Esophagus muscularis mucosa (tissue), 4 donors: ENCODE data around the gene MTHFD2L. TPM values are rescaled to one million over a fixed set of nuclear protein-coding genes. Genes with fewer than 3 reads are reported as not detected.

ENCODE experiments used
- DNase-seq: peaks from one replicate; pipeline ENCODE4 v3.0.0-alpha.2; 2017; ENCODE audit errors: extremely low spot score
- H3K27ac ChIP-seq, 4 donors: fragments of 200-600 bp; sonication (generic); replicated peaks in 1 of 4; 1 replicate in 3 of 4; 2 replicates in 1 of 4; pipeline ENCODE4 v1.5.1; 2016 to 2019; ENCODE audit warnings: mild to moderate bottlenecking in 1 of 4
- H3K27me3 ChIP-seq, 4 donors: fragments of 200-600 bp; sonication (generic); one replicate each; pipeline versions ENCODE4 v1.5.1 to v1.6.0; 2016 to 2019
- H3K36me3 ChIP-seq, 4 donors: fragments of 200-600 bp; sonication (generic); one replicate each; pipeline ENCODE4 v1.5.1; 2016 to 2019
- H3K4me1 ChIP-seq, 4 donors: fragments of 200-600 bp; sonication (generic); one replicate each; pipeline ENCODE4 v1.5.1; 2016 to 2019
- H3K4me3 ChIP-seq, 4 donors: fragments of 200-600 bp; sonication (generic); 1 replicate in 2 of 4; 2 replicates in 2 of 4; pipeline ENCODE4 v1.5.1; 2016 to 2019; ENCODE audit warnings: mild to moderate bottlenecking in 4 of 4, moderate library complexity in 1 of 4
- H3K9me3 ChIP-seq, 4 donors: fragments of 200-600 bp; sonication (generic); 1 replicate in 3 of 4; 2 replicates in 1 of 4; pipeline ENCODE4 v1.5.1; 2016 to 2019
- EP300 ChIP-seq: sonication (generic); formaldehyde crosslinking; IDR thresholded peaks from one replicate; pipeline ENCODE4 v1.6.1; 2017; ENCODE audit warnings: antibody characterized with exemption
- POLR2A ChIP-seq: fragments of 450-650 bp; IDR thresholded peaks from one replicate; pipeline ENCODE4 v1.6.1; 2017; ENCODE audit warnings: antibody characterized with exemption, moderate library complexity, mild to moderate bottlenecking, low read depth
- POLR2AphosphoS5 ChIP-seq, 2 donors: sonication (generic); formaldehyde crosslinking; IDR thresholded peaks; one replicate each; pipeline ENCODE4 v1.6.1; 2017; ENCODE audit warnings: antibody characterized with exemption in 2 of 2
- WGBS: methylation state at CpG from one replicate; pipeline ENCODE4 v1.1.5; 2018; 5-methylcytosine and 5-hydroxymethylcytosine counted together
- intact Hi-C: fragments of 100-400 bp; cut with DNase I; formaldehyde crosslinking; loops from one replicate; pipeline ENCODE4 v1.15.1; 2023
- total RNA-seq, 4 donors: library from RNA; depleted of rRNA; stranded (reverse); fragments of >200 nt; gene quantifications; one replicate each; pipeline versions ENCODE4 v1.1.0 to v1.2.1, GENCODE V29; 2016
- TF ChIP-seq, protein P1 (sequence below), 3 experiments: fragments of 200-600 bp in 2 of 3; fragments of 450-650 bp in 1 of 3; sonication (generic) in 2 of 3; IDR thresholded peaks; one replicate each; pipeline ENCODE4 v1.5.1; 2017 to 2019; ENCODE audit warnings: antibody characterized with exemption in 3 of 3, mild to moderate bottlenecking in 2 of 3, moderate library complexity in 1 of 3

Gene MTHFD2L
- total RNA-seq, 4 donors from 2014 or later: 10.2 to 23.7 (median 19.2) TPM

DNA sequence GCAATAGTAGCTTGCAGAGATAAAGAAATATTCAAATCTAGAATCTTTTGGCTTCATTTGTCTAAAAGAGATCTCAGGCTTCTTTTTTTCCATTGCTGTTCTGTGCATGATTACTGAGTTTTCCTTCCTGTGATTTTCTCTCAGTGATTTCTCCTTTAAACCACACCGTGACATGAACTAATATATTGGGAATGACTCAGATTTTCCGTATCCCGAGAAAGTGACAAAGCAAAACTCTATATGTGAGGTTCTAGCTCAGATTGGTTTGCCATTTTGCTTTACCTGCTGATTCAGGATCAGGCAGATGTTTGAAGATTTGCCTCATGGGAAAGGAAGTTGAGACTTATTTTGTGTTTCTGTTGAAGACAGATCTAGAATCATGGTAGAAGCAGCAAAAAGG lies 59.4 kb downstream of the MTHFD2L start:
- Histone ChIP-seq H3K27ac (no peak overlapping the region), H3K36me3 (peaks cover 0 to 5% (median 0%) of the 10 kb centered on the region in 4 donors), H3K9me3 (peaks cover 0 to 2% (median under 1%) of the 10 kb centered on the region in 4 donors), H3K4me1 (no peaks in the 10 kb centered on the region), H3K27me3 (no peaks in the 10 kb centered on the region), H3K4me3 (no peak overlapping the region)
- intact Hi-C loops: no loop called here
- TF ChIP-seq POLR2AphosphoS5 (IDR thresholded peaks at IDR 0.05) (no peak), POLR2A (no peak), EP300 (no peak)
- TF ChIP-seq, protein P1, sequence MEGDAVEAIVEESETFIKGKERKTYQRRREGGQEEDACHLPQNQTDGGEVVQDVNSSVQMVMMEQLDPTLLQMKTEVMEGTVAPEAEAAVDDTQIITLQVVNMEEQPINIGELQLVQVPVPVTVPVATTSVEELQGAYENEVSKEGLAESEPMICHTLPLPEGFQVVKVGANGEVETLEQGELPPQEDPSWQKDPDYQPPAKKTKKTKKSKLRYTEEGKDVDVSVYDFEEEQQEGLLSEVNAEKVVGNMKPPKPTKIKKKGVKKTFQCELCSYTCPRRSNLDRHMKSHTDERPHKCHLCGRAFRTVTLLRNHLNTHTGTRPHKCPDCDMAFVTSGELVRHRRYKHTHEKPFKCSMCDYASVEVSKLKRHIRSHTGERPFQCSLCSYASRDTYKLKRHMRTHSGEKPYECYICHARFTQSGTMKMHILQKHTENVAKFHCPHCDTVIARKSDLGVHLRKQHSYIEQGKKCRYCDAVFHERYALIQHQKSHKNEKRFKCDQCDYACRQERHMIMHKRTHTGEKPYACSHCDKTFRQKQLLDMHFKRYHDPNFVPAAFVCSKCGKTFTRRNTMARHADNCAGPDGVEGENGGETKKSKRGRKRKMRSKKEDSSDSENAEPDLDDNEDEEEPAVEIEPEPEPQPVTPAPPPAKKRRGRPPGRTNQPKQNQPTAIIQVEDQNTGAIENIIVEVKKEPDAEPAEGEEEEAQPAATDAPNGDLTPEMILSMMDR (IDR thresholded peaks at IDR 0.05): no peak
- no peak for DNase-seq
- 83% methylated on average over 3 of the region's 3 CpGs for WGBS

- Histone ChIP-seq H3K27ac (no peak overlapping the region), H3K9me3 (no peaks in the 10 kb centered on the region), H3K36me3 (peaks cover 0 to 5% (median 0%) of the 10 kb centered on the region in 4 donors), H3K4me1 (no peaks in the 10 kb centered on the region), H3K4me3 (no peak overlapping the region), H3K27me3 (no peaks in the 10 kb centered on the region)
- no peak for DNase-seq
- WGBS: 95% methylated on average over 4 of the region's 4 CpGs
- intact Hi-C loops: no loop called here
- TF ChIP-seq POLR2A (no peak), EP300 (no peak), POLR2AphosphoS5 (IDR thresholded peaks at IDR 0.05) (no peak)
- TF ChIP-seq, protein P1 (IDR thresholded peaks at IDR 0.05): no peak
These were observed 60.3 kb downstream of the MTHFD2L start for GRCh38 chr4:74218201-74218600.

- WGBS: 63% methylated on average over 2 of the region's 2 CpGs
- Histone ChIP-seq H3K9me3 (no peaks in the 10 kb centered on the region), H3K36me3 (peaks cover 0 to 5% (median 0%) of the 10 kb centered on the region in 4 donors), H3K4me1 (no peaks in the 10 kb centered on the region), H3K27me3 (no peaks in the 10 kb centered on the region), H3K4me3 (no peak overlapping the region), H3K27ac (no peak overlapping the region)
- TF ChIP-seq EP300: no peak
- no peak for TF ChIP-seq POLR2AphosphoS5 (IDR thresholded peaks at IDR 0.05)
- TF ChIP-seq, protein P1 (IDR thresholded peaks at IDR 0.05): no peak
- TF ChIP-seq POLR2A: no peak
- intact Hi-C loops: no loop called here
- no peak for DNase-seq
These were observed 61.3 kb downstream of the MTHFD2L start for GRCh38 chr4:74219240-74219639.

DNA sequence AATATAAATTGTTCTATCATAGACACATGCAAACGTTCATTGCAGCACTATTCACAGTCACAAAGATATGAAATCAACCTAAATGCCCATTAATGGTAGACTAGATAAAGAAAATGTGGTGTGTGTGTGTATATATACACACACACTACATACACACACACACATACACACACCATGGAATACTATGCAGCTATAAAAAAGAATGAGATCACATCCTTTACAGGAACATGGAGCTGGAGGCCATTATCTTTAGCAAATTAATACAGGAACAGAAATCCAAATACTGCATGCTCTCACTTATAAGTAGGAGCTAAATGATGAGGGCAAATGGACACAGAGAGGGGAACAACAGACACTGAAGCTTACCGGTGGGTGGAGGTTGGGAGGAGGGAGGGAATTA lies 65.2 kb downstream of the MTHFD2L start:
- Histone ChIP-seq H3K9me3 (no peaks in the 10 kb centered on the region), H3K27ac (no peak overlapping the region), H3K27me3 (no peaks in the 10 kb centered on the region), H3K4me3 (no peak overlapping the region), H3K4me1 (no peaks in the 10 kb centered on the region), H3K36me3 (peaks cover 0 to 7% (median 0%) of the 10 kb centered on the region in 4 donors)
- 93% methylated on average over 2 of the region's 2 CpGs for WGBS
- intact Hi-C loops: loop anchor here (10.0 kb wide), 1 partner anchor 92 kb away; no protein-coding TSS in a partner anchor
- TF ChIP-seq, protein P1 (IDR thresholded peaks at IDR 0.05): no peak
- TF ChIP-seq POLR2A (no peak), POLR2AphosphoS5 (IDR thresholded peaks at IDR 0.05) (no peak), EP300 (no peak)
- no peak for DNase-seq

DNA sequence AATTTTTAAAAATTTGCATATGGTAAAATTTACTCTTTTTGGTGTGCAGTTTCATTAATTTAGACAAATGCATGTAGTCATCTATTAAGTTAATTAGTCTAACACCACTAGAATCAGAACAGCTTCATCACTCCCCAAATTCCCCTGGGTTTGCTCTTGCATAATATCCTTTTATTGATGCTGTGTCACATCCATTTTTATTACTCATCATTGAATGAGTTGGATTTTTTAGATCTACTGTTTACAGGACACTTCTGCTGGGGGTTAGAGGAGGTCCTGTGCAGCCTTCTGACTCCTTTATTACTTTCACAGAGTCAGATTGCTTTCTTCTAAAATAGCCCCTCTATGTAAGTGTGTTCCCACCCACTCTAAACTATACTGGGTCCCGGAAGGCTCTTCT lies 65.9 kb downstream of the MTHFD2L start:
- DNase-seq: no peak
- Histone ChIP-seq H3K27ac (no peak overlapping the region), H3K4me1 (no peaks in the 10 kb centered on the region), H3K27me3 (no peaks in the 10 kb centered on the region), H3K4me3 (no peak overlapping the region), H3K9me3 (no peaks in the 10 kb centered on the region), H3K36me3 (peaks cover 0 to 7% (median 0%) of the 10 kb centered on the region in 4 donors)
- intact Hi-C loops: loop anchor here (10.0 kb wide), 1 partner anchor 91 kb away; no protein-coding TSS in a partner anchor
- WGBS: 97% methylated on average over 1 of the region's 1 CpG
- no peak for TF ChIP-seq POLR2AphosphoS5 (IDR thresholded peaks at IDR 0.05)
- TF ChIP-seq, protein P1 (IDR thresholded peaks at IDR 0.05): no peak
- TF ChIP-seq EP300: no peak
- TF ChIP-seq POLR2A: no peak
